GM19035 (cell line): Measurements from ENCODE around the gene CDC37.

Source experiments
- ATAC-seq: cut with Tn5 transposase; IDR thresholded peaks from one replicate; pipeline ENCODE4 v1.9.1; 2021; ENCODE audit not compliant: unreplicated experiment

The CDC37 gene

DNA sequence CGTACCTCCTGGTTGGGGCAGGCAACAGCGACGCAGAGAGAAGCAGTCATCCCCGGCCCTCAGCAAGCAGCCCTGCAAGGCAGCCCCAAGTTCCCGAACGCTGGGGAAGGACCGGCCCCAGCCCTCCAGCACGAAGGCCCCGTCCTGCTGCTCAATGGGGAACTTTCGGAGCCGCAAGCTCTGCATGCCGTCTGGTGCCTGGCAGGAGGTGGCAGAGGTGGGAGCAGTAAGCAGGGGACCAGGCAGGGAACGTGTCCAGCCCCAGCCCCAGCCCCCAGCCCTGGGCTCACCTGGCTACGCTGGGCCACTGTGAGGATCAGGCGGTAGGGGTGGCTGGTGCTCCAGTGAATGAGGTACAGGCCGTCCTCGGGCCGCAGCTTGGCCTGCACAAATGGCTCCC is 41.1 kb downstream of the CDC37 start:
- no peak for ATAC-seq

DNA sequence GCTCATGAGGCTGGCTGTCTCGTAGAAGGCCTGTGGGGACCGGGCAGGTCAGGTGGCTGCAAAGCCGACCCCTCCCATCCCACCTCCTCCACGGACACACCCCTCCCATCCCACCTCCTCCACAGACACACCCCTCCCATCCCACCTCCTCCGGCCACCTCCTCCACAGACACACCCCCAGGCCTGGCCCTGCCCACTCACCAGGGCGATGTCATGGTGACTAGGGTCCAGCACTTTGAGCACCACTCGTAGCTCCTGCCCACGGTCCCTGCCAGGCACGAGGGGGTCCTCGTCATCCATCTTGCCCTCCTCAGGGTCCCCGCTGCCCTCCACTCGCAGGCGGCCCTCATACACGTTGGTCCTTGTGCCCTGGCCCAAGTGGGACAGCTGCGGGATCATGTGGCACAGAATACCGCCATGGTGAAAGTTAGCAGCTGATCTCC is 41.8 kb downstream of the CDC37 start:
- no peak for ATAC-seq

DNA sequence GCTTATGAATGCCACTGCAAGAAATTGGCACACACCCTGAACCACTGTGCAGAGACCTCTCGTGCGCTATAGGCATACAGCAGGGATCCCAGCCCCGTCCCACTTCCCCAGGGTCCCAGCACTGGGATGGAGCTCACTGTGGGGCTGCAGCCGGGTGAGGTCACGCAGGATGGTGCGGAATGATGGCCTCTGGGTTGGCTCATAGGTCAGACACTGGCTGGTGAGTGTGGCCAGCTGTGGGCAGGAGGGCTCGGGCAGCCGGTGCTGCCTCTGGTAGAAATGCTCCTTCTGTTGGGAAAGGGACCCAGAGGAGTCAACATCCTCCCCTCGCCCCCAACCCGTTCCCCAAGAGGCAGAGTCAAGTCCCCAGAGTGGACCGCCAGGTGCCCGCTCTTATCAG is 46.9 kb downstream of the CDC37 start:
- no peak for ATAC-seq

DNA sequence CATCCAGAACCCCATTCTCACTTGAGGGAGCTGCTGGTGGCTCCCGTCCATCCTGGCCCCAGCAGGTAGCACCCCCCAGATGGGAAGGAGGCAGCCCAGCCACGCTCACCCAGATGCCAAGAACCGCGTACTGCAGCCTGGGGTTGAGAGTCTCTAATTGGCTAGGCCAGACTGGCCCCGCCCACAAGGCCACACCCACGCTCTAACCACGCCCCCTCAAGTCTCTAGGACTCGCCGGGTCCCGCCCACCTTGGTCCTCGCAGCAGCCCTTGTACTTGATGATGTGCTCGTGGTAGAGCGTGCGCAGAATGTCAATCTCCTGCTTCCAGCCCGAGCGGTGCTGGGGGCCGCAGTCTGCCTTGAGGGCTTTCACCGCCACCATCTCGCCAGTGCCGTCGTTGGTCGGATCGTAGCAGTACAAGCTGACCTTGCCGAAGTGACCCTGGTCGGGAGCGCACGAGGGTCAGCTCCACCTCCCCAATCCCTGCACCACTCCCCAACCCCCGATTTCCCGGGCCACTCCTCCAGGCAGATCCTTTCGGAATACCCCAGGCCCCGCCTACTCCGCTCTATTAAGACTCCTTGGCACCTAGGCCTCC is 49.5 kb downstream of the CDC37 start:
- ATAC-seq = no peak

DNA sequence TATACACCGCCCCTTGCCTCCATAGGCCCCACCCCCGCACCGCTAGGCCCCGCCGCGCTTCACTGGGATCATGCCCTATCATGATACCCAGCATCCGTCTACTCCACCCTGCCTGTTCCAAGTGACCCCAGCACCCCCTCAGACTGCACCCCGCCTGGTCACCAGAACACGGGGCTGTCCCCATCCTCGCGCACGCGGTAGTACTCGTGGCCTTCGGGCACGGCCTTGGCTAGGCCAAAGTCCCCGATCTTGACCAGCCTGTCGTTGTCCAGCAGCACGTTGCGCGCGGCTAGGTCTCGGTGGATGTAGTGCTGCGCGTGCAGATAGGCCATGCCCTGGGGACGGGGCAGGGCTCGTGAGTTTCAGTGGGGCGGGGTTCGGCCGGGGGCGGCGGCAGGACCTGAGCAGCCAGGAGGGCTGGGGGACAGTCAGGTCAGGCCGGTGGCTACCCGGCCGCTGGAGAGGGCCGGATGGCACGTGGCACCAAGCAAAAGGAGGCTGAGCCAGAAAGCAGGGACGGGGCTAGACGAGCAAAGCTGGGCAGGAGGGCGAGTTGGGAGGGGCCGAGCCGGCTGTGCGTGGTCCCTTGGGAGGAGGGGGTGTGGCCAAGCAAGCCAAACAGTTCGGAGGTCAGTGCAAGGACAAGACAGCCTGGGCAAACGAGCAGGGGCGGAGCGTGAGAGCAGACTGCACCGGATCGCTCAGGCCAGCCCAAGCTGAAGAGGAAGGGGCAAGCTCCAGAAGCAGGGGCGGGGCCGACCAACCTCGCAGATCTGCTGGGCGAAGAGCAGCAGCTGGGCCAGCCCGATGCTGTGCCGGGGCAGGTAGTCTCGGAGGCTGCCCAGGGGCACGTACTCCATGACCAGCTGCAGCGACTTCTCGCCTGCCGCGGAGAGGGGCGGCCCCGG is 50.3 kb downstream of the CDC37 start:
- ATAC-seq = no peak

DNA sequence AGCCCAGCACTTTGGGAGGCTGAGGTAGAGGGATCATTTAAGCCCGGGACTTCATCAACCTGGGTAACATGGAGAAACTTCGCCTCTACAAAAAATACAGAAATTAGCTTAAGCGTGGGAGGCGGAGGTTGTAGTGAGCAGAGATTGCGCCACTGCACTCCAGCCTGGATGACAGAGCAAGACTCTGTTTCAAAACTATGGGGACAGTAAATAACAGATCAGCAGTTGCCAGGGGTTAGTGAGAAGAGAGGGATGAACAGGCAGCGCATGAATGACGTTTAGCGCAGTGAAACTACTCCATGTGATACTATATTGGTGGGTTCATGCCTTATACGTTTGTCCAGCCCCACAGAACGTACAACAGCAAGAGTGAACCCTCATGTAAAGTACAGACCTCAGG is 56.8 kb downstream of the CDC37 start:
- no peak for ATAC-seq

DNA sequence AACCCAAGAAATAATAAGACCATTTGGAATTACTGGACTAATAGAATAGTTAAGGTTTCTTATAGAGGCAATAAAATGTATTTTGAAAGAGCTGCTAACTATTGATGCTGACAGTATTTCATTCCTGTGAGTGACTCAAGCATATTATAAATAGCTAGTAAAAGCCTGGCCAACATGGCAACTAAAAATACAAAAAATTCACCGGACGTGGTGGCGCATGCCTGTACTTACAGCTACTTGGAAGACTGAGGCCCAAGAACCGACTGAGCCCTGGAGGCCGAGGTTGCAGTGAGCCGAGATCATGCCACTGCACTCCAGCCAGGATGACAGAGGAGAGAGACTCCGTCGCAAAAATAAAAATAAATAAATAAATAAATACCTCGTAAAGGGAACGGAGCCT is 58.6 kb downstream of the CDC37 start:
- ATAC-seq = no peak

DNA sequence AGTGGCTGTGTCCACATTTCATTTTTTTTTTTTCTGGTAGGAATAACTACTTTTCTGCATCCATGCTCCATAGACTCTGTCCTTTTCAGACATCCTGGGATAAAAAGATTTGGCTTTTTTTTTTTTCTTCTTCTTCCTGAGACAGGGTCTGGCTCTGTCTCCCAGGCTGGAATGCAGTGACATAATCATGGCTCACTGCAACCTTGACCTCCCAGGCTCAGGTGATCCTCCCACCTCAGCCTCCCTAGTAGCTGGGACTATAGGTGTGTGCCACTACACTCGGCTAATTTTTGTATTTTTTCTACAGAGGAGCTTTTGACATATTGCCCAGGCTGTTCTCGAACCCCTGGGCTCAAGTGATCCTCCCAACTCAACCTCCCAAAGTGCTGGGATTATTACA is 59.8 kb downstream of the CDC37 start:
- no peak for ATAC-seq
